HG03521 (cell line): ENCODE results near the gene EFNB2.
A peak's percentile ranks its signal among the peaks of the same experiment; 100 is the strongest.

Source experiments
- ATAC-seq: cut with Tn5 transposase; IDR thresholded peaks from one replicate; pipeline ENCODE4 v1.9.1; 2021; ENCODE audit warnings: mild to moderate bottlenecking, moderate library complexity; ENCODE audit not compliant: unreplicated experiment

EFNB2 gene

GRCh38 chr13:106551350-106551749 is 15.9 kb upstream of the EFNB2 start:
- no peak for ATAC-seq

DNA sequence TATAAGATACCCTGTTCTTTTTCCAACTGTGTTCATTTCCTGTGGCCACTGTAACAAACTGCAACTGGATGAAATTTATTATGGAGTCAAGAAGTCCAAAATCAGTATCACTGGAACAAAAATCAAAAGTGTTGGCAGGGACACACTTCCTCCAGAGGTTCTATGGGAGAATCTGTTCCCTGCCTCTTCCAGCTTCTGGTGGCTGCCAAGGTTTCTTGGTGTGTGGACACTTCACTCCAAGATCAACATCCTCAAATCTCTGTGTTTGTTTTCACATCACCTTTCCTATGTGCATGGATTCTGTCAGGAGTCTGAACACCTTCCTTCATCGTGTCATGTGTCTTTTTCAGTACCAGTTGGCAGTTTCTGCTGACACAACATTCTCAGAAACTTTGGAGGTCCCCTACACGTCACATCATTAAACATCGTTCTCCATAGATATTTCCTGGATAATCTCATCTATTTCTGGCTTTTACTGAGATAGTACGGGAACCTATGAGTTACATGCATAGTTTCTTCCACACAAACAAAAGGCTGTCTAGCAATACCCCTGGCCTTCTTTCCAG is 15.2 kb upstream of the EFNB2 start:
- ATAC-seq: no peak

GRCh38 chr13:106548064-106548696 is 12.7 kb upstream of the EFNB2 start:
- no peak for ATAC-seq

- ATAC-seq: no peak
Observed at GRCh38 chr13:106541826-106542225, 6.4 kb upstream of the EFNB2 start.

DNA sequence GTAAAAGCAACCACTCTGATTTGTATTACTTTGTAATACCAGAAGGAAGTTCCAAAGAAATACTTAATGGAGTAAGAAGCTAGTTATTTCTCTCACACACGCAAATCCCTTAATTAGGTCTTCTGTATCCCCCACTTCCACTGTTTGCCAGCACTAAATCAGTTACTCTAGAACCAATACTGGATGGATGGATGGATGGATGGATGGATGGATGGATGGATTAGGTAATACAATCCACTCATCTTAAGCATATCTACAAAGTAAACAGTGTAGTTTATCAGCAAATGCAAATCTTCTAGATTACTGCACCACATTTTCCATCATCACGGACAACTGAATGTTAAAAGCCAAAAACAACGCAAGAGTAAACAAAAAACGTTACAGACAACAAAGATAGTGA is 5.2 kb upstream of the EFNB2 start:
- ATAC-seq: no peak

- no peak for ATAC-seq
Observed at GRCh38 chr13:106537521-106537920, 2.1 kb upstream of the EFNB2 start.

DNA sequence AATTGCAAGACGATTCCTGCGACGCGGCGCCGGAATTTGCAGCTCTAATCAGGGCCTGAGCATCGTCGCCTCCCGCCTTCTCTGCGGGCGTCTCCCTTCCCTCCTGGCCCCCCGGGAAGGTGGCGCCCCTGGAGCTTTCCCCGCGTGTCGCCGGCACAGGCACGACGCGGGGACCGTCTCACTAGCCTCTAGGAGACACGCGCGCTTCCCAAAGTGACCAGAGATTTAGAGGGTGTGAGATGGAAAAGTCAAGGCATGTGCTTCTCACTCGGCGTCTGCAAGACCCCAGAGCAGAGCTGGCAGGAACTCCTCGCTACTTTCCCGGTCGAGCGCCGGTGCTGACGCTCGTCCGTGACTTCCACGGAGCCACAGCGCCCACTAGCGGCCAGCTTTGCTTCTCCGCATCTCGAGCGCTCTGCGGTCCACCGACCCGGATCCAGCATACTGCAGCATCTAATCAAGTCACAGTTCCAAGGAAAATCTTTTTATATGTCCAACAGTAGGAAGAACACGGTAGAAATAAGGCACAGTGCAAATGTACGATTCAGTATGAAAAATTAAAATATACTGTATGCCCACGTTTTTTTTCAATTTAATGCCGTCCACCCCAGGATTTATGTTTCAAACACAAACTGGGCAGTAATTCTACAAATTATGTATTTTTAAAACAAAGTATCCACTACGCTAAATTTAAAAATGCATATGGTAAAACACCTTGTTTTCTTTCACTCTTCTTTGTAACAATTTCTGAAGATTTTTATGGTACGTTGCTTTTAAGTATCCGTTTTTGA is 977 bp upstream of the EFNB2 start:
- ATAC-seq: peak; percentile 33

GRCh38 chr13:106534639-106535551 is 567 bp downstream of the EFNB2 start:
- ATAC-seq: peak; percentile 22

DNA sequence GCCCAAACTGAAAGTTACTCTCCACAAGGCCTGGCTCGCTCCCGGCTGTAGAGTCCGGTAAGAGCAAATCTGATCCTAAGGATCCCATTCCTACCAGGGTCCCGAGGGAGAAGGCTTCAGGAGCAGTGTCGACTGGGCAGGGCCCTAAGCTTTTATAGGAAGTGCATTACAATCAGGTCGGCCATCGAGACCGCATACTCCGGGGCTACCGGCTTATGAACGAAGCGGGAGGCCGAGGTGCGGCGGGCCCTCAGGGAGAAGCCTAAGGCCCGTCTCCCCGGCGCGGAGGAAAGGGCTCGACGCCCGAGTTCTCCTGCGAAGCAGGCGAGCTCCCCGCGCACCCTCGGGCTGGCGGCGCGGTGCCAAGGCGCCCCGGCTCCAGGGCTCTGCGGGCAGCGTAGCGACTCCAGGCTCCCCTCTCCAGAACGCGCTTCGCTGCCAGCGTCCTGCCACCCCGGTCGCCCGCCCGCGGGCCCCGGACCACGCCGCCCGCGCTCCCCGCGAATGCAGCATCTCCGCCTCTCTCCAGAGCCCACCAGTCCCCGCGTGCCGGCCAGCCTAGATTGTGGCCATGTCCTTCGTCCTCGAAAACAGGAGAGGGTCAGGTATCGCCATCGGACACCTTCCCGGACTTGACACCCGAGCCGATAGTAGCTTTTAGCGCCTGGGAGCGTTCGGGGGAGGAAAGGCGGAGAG is 1.4 kb downstream of the EFNB2 start:
- ATAC-seq: no peak

- no peak for ATAC-seq
Observed at GRCh38 chr13:106533101-106533942, 2.1 kb downstream of the EFNB2 start.

DNA sequence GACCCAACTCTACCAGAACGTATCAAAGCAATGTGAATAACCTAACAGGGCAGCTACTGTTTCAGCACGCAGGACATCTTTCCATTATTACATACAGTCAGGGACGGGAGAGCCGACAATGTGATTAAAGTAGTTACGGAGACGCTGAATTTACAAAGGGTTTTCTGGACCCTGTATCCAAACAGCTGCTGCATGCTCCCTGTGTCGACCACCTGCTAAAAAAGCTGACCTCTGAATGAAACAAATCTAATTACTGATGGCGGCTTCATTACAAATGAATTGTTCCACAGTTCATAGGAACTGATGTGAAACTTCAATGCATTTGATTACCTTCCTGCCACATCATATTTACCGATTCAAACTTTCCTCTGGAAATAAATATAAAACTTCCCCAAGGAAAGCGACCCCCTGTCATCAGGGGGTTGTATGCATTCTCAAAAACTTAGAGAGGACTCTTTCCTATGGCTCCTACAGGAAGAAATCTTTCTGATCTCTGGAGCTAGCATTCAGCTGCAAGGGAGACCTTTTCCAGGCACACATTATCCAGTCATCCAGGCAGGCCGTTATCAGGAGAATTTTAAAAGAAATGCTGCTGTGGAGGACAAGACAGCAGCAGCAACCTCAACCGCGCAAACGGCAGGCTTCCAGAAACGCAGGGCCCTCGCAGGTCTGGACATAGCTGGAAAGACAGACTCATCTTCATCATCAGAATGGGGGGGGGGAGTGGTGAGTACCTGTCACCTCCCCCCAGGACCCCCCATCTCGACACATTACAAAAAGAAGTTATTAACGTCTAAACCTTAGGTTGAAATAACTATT is 3.1 kb downstream of the EFNB2 start:
- no peak for ATAC-seq

GRCh38 chr13:106530980-106531481 is 4.4 kb downstream of the EFNB2 start:
- ATAC-seq: no peak

DNA sequence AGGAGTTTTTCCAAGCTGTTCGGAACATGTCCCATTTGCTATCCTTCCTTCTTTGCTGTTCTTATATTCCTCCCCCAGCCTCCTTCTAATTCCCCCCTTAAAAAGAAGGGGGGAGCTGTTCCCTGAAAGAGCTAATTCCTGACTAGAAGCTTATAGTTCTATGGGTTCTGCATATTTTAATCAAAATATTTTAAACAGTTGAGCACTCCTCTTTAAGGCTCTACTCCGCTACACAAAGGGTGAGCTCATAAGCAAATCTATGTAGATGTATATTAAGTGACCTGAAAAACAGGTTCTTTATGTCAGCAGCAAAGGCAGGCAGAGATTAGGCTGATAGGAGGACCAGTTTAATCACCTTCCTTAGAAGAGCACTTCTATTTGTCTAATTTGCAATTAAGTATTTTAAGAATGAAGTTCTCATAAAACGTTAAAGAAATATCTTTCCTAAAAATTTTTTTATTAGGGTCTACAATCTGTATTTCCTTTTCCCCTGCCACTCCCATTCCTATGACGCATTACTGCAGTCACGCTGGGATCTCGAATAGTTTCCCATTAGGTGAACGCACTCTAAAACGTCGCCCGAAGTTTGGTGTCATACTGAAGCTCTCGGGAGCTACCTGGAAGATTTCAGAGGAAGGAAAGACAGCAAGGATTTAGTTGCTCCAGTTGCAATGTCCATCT is 5.2 kb downstream of the EFNB2 start:
- ATAC-seq: no peak

- no peak for ATAC-seq
Observed at GRCh38 chr13:106529415-106530170, 5.9 kb downstream of the EFNB2 start.

DNA sequence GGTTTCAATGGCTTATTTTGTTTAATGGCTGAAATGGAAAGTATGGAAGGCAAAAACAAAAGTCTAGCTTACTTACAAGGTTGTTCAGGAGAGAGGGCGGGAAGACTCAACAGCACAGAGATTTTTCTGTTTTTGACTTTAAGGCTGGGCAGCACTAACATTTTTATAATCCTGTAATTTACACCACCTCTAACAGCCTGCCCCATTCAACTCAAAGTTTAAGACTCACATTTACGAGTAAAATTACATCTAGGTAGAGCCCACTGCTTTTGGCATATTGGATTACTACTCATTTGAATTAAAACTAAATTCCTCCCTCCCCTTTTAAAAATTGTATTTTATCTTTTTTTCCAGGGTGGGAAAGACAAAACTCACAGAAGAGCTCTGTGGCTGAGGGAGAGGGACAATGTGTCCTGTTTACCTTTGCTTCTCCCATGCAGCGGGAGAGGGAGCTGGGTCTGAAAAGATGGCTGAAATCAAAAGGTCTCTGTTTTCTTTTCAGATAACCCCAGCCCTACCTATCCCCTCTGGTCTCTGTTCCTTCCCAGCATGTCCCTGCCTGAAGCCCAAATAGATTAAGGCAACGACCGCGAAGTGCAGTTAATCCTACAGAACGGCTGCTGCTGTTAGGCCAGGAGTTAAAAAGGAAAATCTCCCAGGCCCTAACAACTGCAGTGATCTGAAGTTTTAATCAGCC is 6.6 kb downstream of the EFNB2 start:
- no peak for ATAC-seq

DNA sequence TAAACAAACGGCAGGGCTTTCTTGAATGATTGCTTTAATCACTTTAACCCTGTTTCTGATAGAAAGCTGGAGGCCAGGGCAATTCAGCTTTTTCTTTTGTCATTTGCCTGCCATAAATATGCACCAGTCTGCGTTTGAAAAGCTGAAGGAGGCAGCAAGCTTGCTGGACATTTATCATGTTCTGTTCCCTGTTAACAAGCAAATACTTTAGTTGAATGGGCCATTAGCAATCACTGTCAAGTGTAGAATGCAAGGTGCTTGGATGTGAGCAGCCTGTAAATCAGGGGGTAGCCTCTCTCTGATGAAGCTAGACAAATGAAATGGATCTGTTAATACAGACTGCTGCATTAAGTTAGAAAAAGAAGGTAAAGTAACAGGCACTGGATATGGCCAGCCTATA is 7.6 kb downstream of the EFNB2 start:
- ATAC-seq: no peak

GRCh38 chr13:106527445-106527801 is 8.0 kb downstream of the EFNB2 start:
- ATAC-seq: no peak
